ENCODE results near the gene GLB1L. TPM values are rescaled to one million over a fixed set of nuclear protein-coding genes. Genes with fewer than 3 reads are reported as not detected.

The GLB1L gene
- total RNA-seq, 2 donors from 2014 or later, result 2.1 to 2.5 TPM

- Histone ChIP-seq H3K27ac (no peak overlapping the region), H3K36me3 (no peaks in the 10 kb centered on the region), H3K9me3 (no peaks in the 10 kb centered on the region), H3K4me1 (no peaks in the 10 kb centered on the region), H3K27me3 (no peaks in the 10 kb centered on the region), H3K9ac (ENCODE audit: low read depth in 2 of 2, low read length in 2 of 2) (no peak overlapping the region), H3K4me3 (no peak overlapping the region)
- intact Hi-C loops (cut with DNase I), result loop anchor here (10.0 kb wide), 1 partner anchor 67 kb away; the partner anchor contains the start of genes ANKZF1 and ATG9A
- no peak for DNase-seq
- TF ChIP-seq CTCF (IDR thresholded peaks at IDR 0.05), result no peak
These were observed 46.8 kb upstream of the GLB1L start for GRCh38 chr2:219291910-219292490.

- no peak for TF ChIP-seq CTCF (IDR thresholded peaks at IDR 0.05)
- no peaks in the 10 kb centered on the region for H3K4me1 ChIP-seq
These were observed 46.1 kb upstream of the GLB1L start for GRCh38 chr2:219291394-219291793.

GRCh38 chr2:219290381-219291171, 45.3 kb upstream of the GLB1L start:
- intact Hi-C loops (cut with DNase I), result loop anchor here (10.0 kb wide), 1 partner anchor 66 kb away; the partner anchor contains the start of genes ANKZF1 and ATG9A
- Histone ChIP-seq H3K27me3 (no peaks in the 10 kb centered on the region), H3K4me1 (no peaks in the 10 kb centered on the region), H3K36me3 (no peaks in the 10 kb centered on the region), H3K9me3 (no peaks in the 10 kb centered on the region), H3K9ac (ENCODE audit: low read depth in 2 of 2, low read length in 2 of 2) (no peak overlapping the region), H3K4me3 (no peak overlapping the region), H3K27ac (no peak overlapping the region)
- DNase-seq, result no peak
- TF ChIP-seq CTCF (IDR thresholded peaks at IDR 0.05), result no peak

More at GRCh38 chr2:219291394-219291793, 46.1 kb upstream of the GLB1L start:
- intact Hi-C loops (cut with DNase I), result loop anchor here (10.0 kb wide), 1 partner anchor 67 kb away; the partner anchor contains the start of genes ANKZF1 and ATG9A
- no peaks in the 10 kb centered on the region for H3K36me3 ChIP-seq
- H3K4me3 ChIP-seq, result no peak overlapping the region
- no peak overlapping the region for H3K9ac ChIP-seq (ENCODE audit: low read depth in 2 of 2, low read length in 2 of 2)
- no peak for DNase-seq
- no peaks in the 10 kb centered on the region for H3K9me3 ChIP-seq
- no peak overlapping the region for H3K27ac ChIP-seq
- H3K27me3 ChIP-seq, result no peaks in the 10 kb centered on the region

GRCh38 chr2:219289537-219290361, 44.5 kb upstream of the GLB1L start:
- no peak overlapping the region for H3K27ac ChIP-seq
- intact Hi-C loops (cut with DNase I), result loop anchor here (10.0 kb wide), 1 partner anchor 65 kb away; the partner anchor contains the start of genes ANKZF1 and ATG9A
- no peaks in the 10 kb centered on the region for H3K36me3 ChIP-seq
- H3K9me3 ChIP-seq, result no peaks in the 10 kb centered on the region
- no peak for DNase-seq
- H3K27me3 ChIP-seq, result no peaks in the 10 kb centered on the region
- no peak overlapping the region for H3K4me3 ChIP-seq
- H3K9ac ChIP-seq (ENCODE audit: low read depth in 2 of 2, low read length in 2 of 2), result no peak overlapping the region
- no peaks in the 10 kb centered on the region for H3K4me1 ChIP-seq
- TF ChIP-seq CTCF (IDR thresholded peaks at IDR 0.05), result no peak

GRCh38 chr2:219289195-219289536, 43.9 kb upstream of the GLB1L start:
- no peak for DNase-seq
- H3K4me1 ChIP-seq, result no peaks in the 10 kb centered on the region
- no peaks in the 10 kb centered on the region for H3K27me3 ChIP-seq
- no peak overlapping the region for H3K27ac ChIP-seq
- H3K36me3 ChIP-seq, result no peaks in the 10 kb centered on the region
- TF ChIP-seq CTCF (IDR thresholded peaks at IDR 0.05), result no peak
- no peak overlapping the region for H3K4me3 ChIP-seq
- intact Hi-C loops (cut with DNase I), result no loop called here
- H3K9me3 ChIP-seq, result no peaks in the 10 kb centered on the region
- H3K9ac ChIP-seq (ENCODE audit: low read depth in 2 of 2, low read length in 2 of 2), result no peak overlapping the region

All from colonic mucosa (tissue), 4 donors.